Measurements from ENCODE around the gene NACC1.

Gene NACC1

GRCh38 chr19:13117772-13118423 lies at the start of gene NACC1:
Gene NACC1, plus strand, starts transcription at chr19:13118264. Its CDS starts 16,944 bp downstream, at chr19:13135208.
- DNase-seq = peak; percentile 86

DNA sequence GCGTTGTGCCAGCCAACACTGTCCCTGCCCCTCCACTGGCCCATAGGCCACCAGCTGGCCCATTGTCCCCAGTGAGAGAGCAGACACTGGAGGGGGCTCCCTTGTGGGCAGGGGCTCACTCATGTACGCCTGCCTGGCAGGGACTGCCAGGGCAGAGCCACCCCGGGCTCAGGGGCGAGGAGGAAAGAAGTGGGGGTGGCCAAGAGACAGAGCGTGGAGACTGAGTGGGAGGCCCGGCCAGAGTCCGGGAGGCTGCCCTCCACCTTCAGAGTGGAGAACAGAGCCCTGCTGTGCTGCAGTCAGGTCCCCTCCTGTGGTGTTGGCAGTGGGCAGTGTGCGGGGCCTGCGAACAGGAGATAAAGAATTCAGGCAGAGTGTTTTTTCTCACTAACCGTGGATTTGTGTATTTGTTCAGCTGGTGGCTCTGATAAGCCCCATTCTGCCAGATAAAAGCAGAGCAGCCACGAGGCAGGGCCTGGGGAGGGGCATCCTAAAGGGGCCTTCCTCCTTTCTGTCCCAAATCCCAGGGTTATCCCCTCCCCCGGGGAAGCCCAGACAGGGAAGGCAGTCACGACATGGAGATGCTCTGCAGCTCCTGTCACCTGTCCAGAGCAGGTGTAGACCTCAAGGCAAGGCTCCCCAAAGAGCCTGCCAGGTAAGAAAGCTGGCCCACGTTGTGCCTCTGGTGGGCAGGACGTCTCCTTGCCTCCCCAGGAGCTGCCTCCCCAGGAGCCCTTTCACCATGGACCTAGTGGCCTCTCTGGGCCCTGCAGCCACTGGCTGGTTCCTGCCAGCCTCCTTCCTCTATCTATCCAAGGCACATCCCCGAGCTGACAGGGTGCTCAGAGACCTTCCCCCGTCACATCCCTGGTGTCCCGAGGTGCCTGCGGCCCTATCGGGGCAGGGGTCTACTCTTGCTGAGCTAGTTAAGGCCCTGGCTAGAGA lies 48.4 kb upstream of the NACC1 start:
- no peak for DNase-seq

GRCh38 chr19:13070425-13071140 lies 47.5 kb upstream of the NACC1 start:
- no peak for DNase-seq

- no peak for DNase-seq
These were observed 46.4 kb upstream of the NACC1 start for GRCh38 chr19:13071444-13072187.

GRCh38 chr19:13072188-13072908 lies 45.7 kb upstream of the NACC1 start:
- DNase-seq = no peak

GRCh38 chr19:13073263-13073662 lies 44.8 kb upstream of the NACC1 start:
- no peak for DNase-seq

DNA sequence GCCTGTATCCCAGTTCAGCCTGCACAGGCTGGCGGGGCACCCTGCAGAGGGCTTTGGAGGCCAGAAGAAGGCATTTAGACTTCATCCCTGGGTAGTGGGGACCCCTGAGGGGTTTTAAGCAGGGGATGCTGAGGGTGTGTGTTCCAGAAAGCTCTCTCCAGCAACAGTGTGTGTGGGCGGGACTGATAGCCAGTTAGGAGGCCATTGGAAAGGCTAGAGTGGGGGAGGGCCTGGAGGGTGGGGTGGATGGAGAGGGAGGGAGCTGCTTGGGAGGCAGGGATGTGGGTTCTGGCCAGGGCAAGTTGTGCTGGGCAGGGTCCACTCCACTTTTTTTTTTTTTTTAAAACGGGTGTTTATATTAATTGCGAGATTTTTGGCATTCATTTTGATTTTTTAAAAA lies 43.7 kb upstream of the NACC1 start:
- no peak for DNase-seq

DNA sequence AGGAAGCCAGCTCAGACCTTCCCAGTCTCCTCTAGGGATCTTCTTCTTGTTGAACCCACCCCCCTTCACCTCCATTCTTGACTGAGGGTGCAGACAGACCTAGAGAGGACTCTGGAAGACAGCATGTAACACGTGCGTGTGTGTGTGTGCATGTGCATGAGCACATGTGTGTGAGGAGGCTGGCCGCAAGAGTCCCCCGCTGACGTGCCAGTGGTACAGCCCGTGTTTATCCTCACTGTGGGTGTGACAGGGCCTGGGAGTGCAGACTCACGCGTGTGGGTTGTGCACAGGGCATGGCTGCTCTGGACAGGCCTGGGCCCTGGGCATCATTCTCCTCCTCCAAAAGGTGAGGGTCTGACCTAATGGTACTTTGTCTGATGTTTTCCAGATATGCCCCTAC lies 41.7 kb upstream of the NACC1 start:
- DNase-seq = no peak

DNA sequence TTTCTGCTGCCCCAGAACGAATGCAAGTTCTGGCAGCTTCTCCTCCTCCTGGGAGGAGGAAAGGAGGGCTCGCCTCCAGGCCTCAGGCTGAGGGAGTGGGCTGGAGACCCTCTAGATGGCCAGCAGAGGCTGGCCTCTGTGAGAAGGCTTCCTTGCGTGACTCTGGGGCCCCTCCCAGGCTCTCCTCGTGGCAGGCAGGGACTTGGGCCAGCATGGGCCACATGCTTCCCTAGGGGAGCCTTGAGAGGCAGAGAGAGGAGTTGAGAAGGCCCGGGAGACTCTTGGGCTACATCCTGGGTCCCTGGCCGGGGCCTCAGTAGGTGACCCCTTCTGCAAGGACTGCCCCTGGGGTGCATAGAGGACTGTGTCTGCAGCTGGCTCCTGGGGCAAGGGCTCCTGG lies 41.3 kb upstream of the NACC1 start:
- no peak for DNase-seq

DNA sequence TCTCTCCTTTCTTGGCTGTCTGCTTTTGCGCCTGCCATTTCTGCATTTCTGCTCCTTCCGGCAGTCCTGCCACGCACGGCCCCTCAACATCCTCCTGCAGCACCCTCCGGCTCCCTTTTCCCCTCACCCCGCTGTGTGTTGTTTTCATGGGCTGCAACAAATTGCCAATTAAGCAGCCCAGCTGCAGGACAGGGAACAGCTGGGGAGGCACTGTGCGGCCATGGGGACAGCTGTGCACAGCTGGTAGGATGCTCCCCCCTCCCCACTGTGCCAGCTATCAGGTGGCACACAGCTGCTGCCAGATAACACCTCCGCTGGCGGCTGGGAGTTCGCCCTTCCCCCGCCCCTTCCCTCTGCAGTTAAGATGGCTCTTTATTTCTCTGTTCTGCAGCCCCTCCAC lies 40.8 kb upstream of the NACC1 start:
- peak; percentile 31 for DNase-seq

- no peak for DNase-seq
These were observed 39.7 kb upstream of the NACC1 start for GRCh38 chr19:13078381-13078780.

DNA sequence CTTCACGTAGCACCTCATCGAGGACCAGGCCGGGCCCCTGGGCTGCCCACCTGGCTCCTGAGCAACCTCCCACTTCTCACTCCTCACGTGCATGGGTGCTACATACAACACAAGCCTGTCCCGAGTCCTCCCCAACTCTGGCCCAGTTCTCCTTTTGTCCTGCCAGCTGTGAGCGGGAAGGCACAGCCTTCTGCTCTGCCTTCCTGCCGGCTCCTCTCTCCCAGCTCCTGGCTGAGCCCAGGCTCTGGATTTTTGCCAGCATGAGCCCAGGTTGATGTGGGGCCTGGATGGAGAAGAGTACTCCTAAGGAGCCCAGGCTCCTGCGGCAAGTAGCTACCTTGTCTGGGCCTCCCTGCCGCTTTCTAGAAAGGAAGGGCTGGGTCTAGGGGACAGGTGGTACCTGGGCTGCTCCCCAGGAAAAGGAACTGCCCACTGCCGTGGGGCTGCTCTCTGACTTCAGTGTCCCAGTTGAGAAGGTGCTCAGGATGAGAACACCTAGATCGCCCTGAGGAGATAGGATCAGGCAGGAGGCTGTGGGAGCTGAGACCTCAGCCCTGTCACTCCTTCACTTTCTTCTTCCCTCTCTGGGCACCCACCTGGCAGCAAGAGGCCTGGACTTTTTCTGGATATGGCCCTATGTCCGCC lies 39.0 kb upstream of the NACC1 start:
- DNase-seq = no peak

- DNase-seq = no peak
These were observed 38.5 kb upstream of the NACC1 start for GRCh38 chr19:13079542-13079986.

GRCh38 chr19:13082192-13083007 lies 35.7 kb upstream of the NACC1 start:
- peak; percentile 78 for DNase-seq

DNA sequence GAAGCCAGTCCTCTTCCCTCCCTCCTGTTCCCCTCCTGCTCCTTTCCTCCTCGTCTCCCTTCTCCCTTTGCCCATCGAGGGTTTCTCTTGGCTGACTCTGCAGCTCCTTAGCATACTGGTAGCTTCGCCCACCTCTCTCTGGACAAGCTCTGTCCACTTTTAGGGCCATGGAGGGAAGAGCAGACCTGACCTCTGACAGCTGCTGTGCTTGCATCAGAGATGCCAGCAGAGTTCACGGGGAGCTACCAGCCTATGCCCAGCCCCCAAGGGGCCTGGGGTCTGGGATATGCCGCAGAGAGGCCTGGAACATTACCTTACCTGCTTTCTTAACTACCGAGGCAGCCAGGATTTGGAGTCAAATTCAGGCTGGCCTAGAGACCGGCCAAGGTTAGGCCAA lies 35.1 kb upstream of the NACC1 start:
- no peak for DNase-seq

- DNase-seq = no peak
These were observed 34.4 kb upstream of the NACC1 start for GRCh38 chr19:13083627-13084026.

GRCh38 chr19:13085666-13086065 lies 32.4 kb upstream of the NACC1 start:
- DNase-seq = peak; percentile 40

DNA sequence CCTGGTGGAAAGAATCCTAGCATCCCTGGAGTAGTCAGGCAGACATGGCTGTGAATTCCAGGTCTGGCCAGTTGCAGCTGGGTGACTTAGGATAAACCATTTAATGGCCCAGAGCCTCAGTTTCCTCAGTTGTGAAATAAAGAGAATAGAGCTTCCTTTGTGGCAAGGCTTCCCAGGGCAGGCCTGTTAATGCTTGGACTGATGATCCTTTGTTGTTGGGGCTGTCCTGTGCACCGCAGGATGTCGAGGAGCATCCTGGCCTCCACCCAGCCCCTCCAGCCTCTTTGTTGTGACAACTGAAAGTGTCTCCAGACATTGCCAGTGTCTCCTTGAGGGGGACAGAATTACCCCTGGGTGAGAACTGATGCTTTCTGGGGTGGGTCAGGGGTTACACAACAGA lies 31.7 kb upstream of the NACC1 start:
- DNase-seq = no peak

GRCh38 chr19:13087295-13087694 lies 30.8 kb upstream of the NACC1 start:
- no peak for DNase-seq

GRCh38 chr19:13087795-13088537 lies 30.1 kb upstream of the NACC1 start:
- no peak for DNase-seq
